Neural progenitor cell (in vitro differentiated cells): ENCODE data around the gene NDUFA7. TPM values are rescaled to one million over a fixed set of nuclear protein-coding genes. Genes with fewer than 3 reads are reported as not detected.
"Not testable (repeated sequence)": the region's sequence is repeated elsewhere in the genome, so short reads cannot be mapped to it uniquely, and the experiment has no call there.

Experiments used
- DNase-seq: peaks from one replicate; pipeline ENCODE4 v3.0.0-alpha.2; 2016; ENCODE audit warnings: low spot score
- H2AFZ ChIP-seq: fragments of 200-600 bp; sonication (generic); replicated peaks from 2 replicates; pipeline ENCODE4 v1.6.1; 2016; ENCODE audit warnings: antibody characterized with exemption
- H3F3A ChIP-seq: fragments of 200-600 bp; sonication (generic); 2 replicates; pipeline ENCODE4 v1.6.1; 2016; ENCODE audit warnings: antibody characterized with exemption, low read depth
- H3K27ac ChIP-seq: fragments of 200-600 bp; sonication (generic); 2 replicates; pipeline ENCODE4 v1.5.1; 2016; ENCODE audit warnings: mild to moderate bottlenecking
- H3K27me3 ChIP-seq: fragments of 200-600 bp; sonication (generic); 2 replicates; pipeline ENCODE4 v1.6.1; 2016; ENCODE audit warnings: mild to moderate bottlenecking, moderate library complexity
- H3K36me3 ChIP-seq: fragments of 200-600 bp; sonication (generic); 2 replicates; pipeline ENCODE4 v1.5.1; 2016
- H3K4me1 ChIP-seq: fragments of 200-600 bp; sonication (generic); 2 replicates; pipeline ENCODE4 v1.6.1; 2016; ENCODE audit warnings: mixed run types
- H3K4me2 ChIP-seq: fragments of 200-600 bp; sonication (generic); 2 replicates; pipeline ENCODE4 v1.6.1; 2016
- H3K4me3 ChIP-seq: fragments of 200-600 bp; sonication (generic); 2 replicates; pipeline ENCODE4 v1.5.1; 2016
- H3K79me2 ChIP-seq: fragments of 200-600 bp; sonication (generic); 2 replicates; pipeline ENCODE4 v1.6.1; 2016; ENCODE audit warnings: low read depth
- H3K9ac ChIP-seq: fragments of 200-600 bp; sonication (generic); 2 replicates; pipeline ENCODE4 v1.6.1; 2016
- H3K9me3 ChIP-seq: fragments of 200-600 bp; sonication (generic); 2 replicates; pipeline ENCODE4 v1.5.1; 2016; ENCODE audit warnings: low read depth
- H4K20me1 ChIP-seq: fragments of 200-600 bp; sonication (generic); 2 replicates; pipeline ENCODE4 v1.6.1; 2016; ENCODE audit warnings: low read depth
- H3K27ac Mint-ChIP-seq: 3 replicates; pipeline ENCODE4 v1.8.0; 2021; ENCODE audit warnings: mixed read lengths
- H3K27me3 Mint-ChIP-seq: 2 replicates; pipeline ENCODE4 v1.8.0; 2022; ENCODE audit warnings: low read depth, mild to moderate bottlenecking, inconsistent platforms, moderate library complexity, mixed read lengths; ENCODE audit not compliant: insufficient read depth
- H3K36me3 Mint-ChIP-seq: 3 replicates; pipeline ENCODE4 v1.8.0; 2021; ENCODE audit warnings: mixed read lengths
- H3K4me1 Mint-ChIP-seq: 3 replicates; pipeline ENCODE4 v1.8.0; 2021; ENCODE audit warnings: mixed read lengths
- H3K4me3 Mint-ChIP-seq: 3 replicates; pipeline ENCODE4 v1.8.0; 2021; ENCODE audit warnings: mild to moderate bottlenecking, moderate library complexity, mixed read lengths
- H3K9me3 Mint-ChIP-seq: 3 replicates; pipeline ENCODE4 v1.8.0; 2020; ENCODE audit warnings: mixed read lengths
- CTCF ChIP-seq: fragments of 200-600 bp; sonication (generic); IDR thresholded peaks from 2 replicates; pipeline ENCODE4 v1.5.1; 2017; ENCODE audit warnings: antibody characterized with exemption, mild to moderate bottlenecking
- EZH2 ChIP-seq: fragments of 200-600 bp; sonication (generic); IDR thresholded peaks from 2 replicates; pipeline ENCODE4 v1.6.1; 2017; ENCODE audit warnings: antibody characterized with exemption, mild to moderate bottlenecking, moderate library complexity
- EZH2phosphoT487 ChIP-seq: fragments of 200-600 bp; sonication (generic); IDR thresholded peaks from 2 replicates; pipeline ENCODE4 v1.6.1; 2017; ENCODE audit warnings: antibody characterized with exemption
- total RNA-seq: library from RNA; depleted of rRNA; stranded (reverse); fragments of >200 nt; gene quantifications from 2 replicates; pipeline ENCODE4 v1.2.3, GENCODE V29; 2015; ENCODE audit warnings: low replicate concordance

NDUFA7 gene
- total RNA-seq, 1 donor from 2014 or later = 21.0 TPM

DNA sequence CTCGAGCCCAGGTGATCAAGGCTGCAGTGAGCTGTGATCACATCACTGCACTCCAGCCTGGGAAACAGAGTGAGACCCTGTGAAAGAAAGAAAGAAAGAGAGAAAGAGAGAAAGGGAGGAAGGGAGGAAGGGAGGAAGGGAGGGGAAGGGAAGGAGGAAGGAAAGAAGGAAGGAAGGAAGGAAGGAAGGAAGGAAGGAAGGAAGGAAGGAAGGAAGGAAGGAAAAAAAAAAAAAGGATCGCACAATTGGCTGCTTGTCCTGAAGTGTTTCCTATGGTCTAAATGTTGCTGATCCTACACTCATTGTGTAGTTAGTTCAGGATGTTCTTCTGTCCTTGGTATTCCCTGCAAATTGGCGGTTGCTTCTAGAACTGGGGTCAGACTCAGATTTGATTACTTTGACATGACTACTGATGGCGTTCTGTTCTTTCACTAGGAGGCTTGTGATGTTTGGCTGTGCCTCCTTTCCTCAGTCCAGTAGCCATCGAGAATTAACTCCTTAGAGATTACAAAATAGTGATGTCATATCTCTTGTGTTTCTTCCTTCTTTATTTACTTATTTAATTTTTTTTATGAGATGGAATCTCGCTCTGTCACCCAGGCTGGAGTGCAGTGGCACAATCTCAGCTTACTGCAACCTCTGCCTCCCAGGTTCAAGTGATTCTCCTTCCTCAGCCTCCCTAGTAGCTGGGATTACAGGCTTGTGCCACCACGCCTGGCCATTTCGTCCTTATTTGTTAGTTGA, 28.6 kb upstream of the NDUFA7 start:
- DNase-seq, H3K27me3 Mint-ChIP-seq, H3K4me1 ChIP-seq, H3K4me2 ChIP-seq, H3K4me3 Mint-ChIP-seq, H3K9me3 ChIP-seq, H3K9ac ChIP-seq, H3K27ac ChIP-seq, H3K9me3 Mint-ChIP-seq, H3K27me3 ChIP-seq, H3K36me3 ChIP-seq, H2AFZ ChIP-seq, H3K27ac Mint-ChIP-seq, H3K36me3 Mint-ChIP-seq, H3K4me3 ChIP-seq, H4K20me1 ChIP-seq, H3K79me2 ChIP-seq: not testable (repeated sequence)
- H3K4me1 Mint-ChIP-seq = peaks cover 14% of the 10 kb centered on the region
- peaks cover 17% of the 10 kb centered on the region for H3F3A ChIP-seq

DNA sequence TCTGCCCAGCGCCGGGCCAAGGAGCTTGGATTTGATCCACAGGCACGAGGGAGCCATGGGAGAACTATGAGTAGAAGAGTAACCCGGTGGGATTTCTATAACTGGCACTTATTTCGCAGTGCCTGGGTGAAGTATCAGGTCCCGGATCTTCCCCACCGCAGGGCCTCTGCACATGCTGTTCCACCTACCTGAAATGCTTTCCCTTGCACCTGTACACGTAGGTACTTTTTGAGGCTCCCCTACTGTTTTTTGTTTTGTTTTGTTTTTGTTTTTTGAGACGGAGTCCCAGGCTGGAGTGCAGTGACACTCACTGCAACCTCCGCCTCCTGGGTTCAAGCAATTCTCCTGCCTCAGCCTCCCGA, 22.3 kb upstream of the NDUFA7 start:
- Histone ChIP-seq H4K20me1 (peaks cover 3% of the 10 kb centered on the region), H3K27ac (no peak overlapping the region), H3K9me3 (no peaks in the 10 kb centered on the region), H3K27me3 (peaks cover 63% of the 10 kb centered on the region), H3K36me3 (no peaks in the 10 kb centered on the region), H3K4me2 (no peak overlapping the region), H3K4me3 (no peak overlapping the region), H2AFZ (no peak overlapping the region), H3F3A (peaks cover 11% of the 10 kb centered on the region), H3K9ac (no peak overlapping the region), H3K79me2 (no peaks in the 10 kb centered on the region), H3K4me1 (no peaks in the 10 kb centered on the region)
- Mint-ChIP-seq H3K27ac (no peak overlapping the region), H3K4me1 (peaks cover 7% of the 10 kb centered on the region), H3K4me3 (peak overlapping the region; percentile 71), H3K27me3 (peaks cover 24% of the 10 kb centered on the region), H3K36me3 (no peaks in the 10 kb centered on the region), H3K9me3 (no peaks in the 10 kb centered on the region)
- no peak for DNase-seq
- no peak for TF ChIP-seq CTCF
- peak; percentile 13 for TF ChIP-seq EZH2

DNA sequence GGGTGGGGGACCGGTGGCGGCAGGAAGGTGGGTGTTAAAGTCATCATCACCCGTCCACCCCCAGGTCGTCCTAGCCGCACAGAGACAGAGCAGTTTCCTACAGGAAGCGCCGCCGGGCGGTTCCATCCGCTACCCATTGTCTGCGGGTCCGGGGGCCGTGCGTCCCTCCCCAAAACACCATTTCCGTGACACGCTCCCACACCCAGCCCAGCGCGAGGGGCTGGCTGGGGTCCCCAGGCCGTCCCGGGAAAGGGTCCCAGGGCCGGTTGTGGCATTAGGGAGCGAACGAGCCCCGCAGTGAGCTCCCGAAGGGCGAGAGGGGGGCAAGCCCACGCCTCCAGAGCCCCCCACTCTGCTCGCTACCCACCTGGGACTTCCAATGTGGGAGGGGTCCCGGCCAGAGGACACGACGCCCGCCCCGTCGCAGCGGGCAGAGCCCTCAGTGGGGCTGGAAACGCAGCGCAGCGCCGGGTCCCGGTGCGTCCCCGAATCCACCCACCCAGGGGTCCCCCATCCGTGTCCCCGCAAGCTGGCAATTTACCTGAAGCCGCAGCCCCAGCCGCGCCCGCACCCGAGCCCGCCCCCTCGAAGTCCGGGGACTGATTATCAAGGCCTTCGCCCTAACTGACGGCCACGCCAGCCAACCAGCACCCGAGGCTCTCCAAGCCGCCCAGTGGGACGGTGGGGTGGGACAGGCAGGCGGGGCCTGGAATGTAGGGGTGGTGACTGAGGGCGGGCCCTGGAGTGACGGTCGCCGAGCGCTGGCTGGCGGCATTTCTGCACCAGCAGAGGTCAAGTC, 21.7 kb upstream of the NDUFA7 start, which contains the start of gene KANK3:
Gene KANK3 (minus strand): TSS at position 579 of the 799 bp plus-strand sequence. CDS start 5,434 bp downstream, outside the sequence.
- peak within 1 kb of the TSS; percentile 71 for H3K4me3 Mint-ChIP-seq
- H3K79me2 ChIP-seq = no peaks in the 10 kb centered on the region
- H3K27me3 ChIP-seq = peaks cover 67% of the 10 kb centered on the region
- no peaks in the 10 kb centered on the region for H3K9me3 Mint-ChIP-seq
- H3K36me3 Mint-ChIP-seq = no peaks in the 10 kb centered on the region
- H3K4me1 ChIP-seq = no peaks in the 10 kb centered on the region
- DNase-seq = peak; percentile 97
- peak within 1 kb of the TSS; percentile 43 for H3K4me3 ChIP-seq
- H3K27me3 Mint-ChIP-seq = peaks cover 28% of the 10 kb centered on the region
- no peak within 1 kb of the TSS for H3K27ac Mint-ChIP-seq
- no peak within 1 kb of the TSS for H3K9ac ChIP-seq
- no peaks in the 10 kb centered on the region for H3K9me3 ChIP-seq
- H3F3A ChIP-seq = peaks cover 11% of the 10 kb centered on the region
- peaks cover 9% of the 10 kb centered on the region for H3K4me1 Mint-ChIP-seq
- peaks cover 3% of the 10 kb centered on the region for H4K20me1 ChIP-seq
- no peak within 1 kb of the TSS for H2AFZ ChIP-seq
- H3K4me2 ChIP-seq = peak within 1 kb of the TSS; percentile 63
- no peaks in the 10 kb centered on the region for H3K36me3 ChIP-seq
- TF ChIP-seq CTCF = no peak
- TF ChIP-seq EZH2phosphoT487 = peak; percentile 34
- TF ChIP-seq EZH2 = peak; percentile 81
- H3K27ac ChIP-seq = no peak within 1 kb of the TSS

GRCh38 chr19:8342316-8342683, 21.1 kb upstream of the NDUFA7 start:
- Mint-ChIP-seq H3K36me3 (no peaks in the 10 kb centered on the region), H3K4me3 (no peak overlapping the region), H3K27me3 (peaks cover 31% of the 10 kb centered on the region), H3K27ac (no peak overlapping the region), H3K9me3 (no peaks in the 10 kb centered on the region), H3K4me1 (peaks cover 6% of the 10 kb centered on the region)
- Histone ChIP-seq H3K27ac (no peak overlapping the region), H3K4me3 (no peak overlapping the region), H3K4me1 (no peaks in the 10 kb centered on the region), H3K9ac (no peak overlapping the region), H4K20me1 (peaks cover 3% of the 10 kb centered on the region), H3K27me3 (peaks cover 73% of the 10 kb centered on the region), H3K79me2 (no peaks in the 10 kb centered on the region), H3K36me3 (no peaks in the 10 kb centered on the region), H3K4me2 (no peak overlapping the region), H3F3A (peaks cover 11% of the 10 kb centered on the region), H3K9me3 (no peaks in the 10 kb centered on the region), H2AFZ (no peak overlapping the region)
- TF ChIP-seq EZH2phosphoT487 (no peak), EZH2 (no peak), CTCF (no peak)
- no peak for DNase-seq

DNA sequence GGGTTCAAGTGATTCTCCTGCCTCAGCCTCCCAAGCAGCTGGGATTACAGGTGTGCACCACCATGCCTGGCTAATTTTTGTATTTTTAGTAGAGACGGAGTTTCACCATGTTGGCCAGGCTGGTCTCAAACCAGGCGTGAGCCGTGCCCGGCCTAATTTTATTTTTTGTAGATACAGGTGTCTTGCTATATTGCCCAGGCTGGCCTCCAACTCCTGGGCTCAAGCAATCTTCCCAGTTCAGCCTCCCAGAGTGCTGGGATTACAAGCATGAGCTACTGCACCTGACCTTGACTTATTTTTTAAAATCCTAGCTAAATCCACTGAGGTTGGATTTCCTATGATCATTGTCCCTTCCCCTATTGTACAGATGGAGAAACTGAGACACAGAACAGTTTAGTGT, 20.3 kb upstream of the NDUFA7 start:
- H3K36me3 Mint-ChIP-seq, DNase-seq, H3K9me3 Mint-ChIP-seq, H3K9ac ChIP-seq, H3K4me1 ChIP-seq, H2AFZ ChIP-seq, H3K79me2 ChIP-seq, H3K4me2 ChIP-seq, H3K4me1 Mint-ChIP-seq, H4K20me1 ChIP-seq, H3K27ac ChIP-seq, H3K36me3 ChIP-seq, H3K4me3 ChIP-seq, H3K4me3 Mint-ChIP-seq, H3K9me3 ChIP-seq, H3K27ac Mint-ChIP-seq: not testable (repeated sequence)
- peaks cover 36% of the 10 kb centered on the region for H3K27me3 Mint-ChIP-seq
- Histone ChIP-seq H3F3A (peaks cover 11% of the 10 kb centered on the region), H3K27me3 (peaks cover 81% of the 10 kb centered on the region)
